ENCODE results near the gene DISC1. TPM values are rescaled to one million over a fixed set of nuclear protein-coding genes. Genes with fewer than 3 reads are reported as not detected.

Gene DISC1
- total and polyA plus RNA-seq, 2 of the 13 experiments (the other 11 are each of a cell fraction or from before 2014, with no cell fraction given) = 4.2 to 4.6 TPM

- TF ChIP-seq LCORL (IDR thresholded peaks at IDR 0.05) (no peak), LCORL (CRISPR knock-in tag; IDR thresholded peaks at IDR 0.05) (no peak)
These were observed 252.1 kb downstream of the DISC1 start (continued) for GRCh38 chr1:231878737-231879136.

DNA sequence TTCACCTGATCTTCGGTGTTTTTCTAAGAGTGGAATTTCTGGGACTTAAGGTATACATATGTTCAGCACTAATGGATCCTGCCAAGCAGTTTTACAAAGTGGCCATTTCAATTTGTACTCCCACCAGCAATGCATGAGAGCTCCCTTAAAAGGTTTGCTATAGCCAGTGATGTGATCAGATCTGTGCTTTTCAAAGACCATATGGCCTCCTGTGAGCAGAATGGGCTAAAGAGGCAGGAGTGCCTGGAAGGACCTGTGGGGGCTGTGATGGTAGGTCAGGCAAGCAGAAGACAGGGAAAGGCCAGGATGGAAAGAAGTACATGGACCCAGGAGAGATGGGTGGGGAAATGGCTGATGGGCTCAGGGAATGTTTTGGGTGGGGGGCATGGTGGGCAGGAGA, 252.7 kb downstream of the DISC1 start:
- TF ChIP-seq ZNF775 (CRISPR knock-in tag; IDR thresholded peaks at IDR 0.05; ENCODE audit: borderline replicate concordance) (no peak), ZNF451 (CRISPR knock-in tag; IDR thresholded peaks at IDR 0.05) (no peak), TCF7L2 (IDR thresholded peaks at IDR 0.05; ENCODE audit: low read depth, low read length) (no peak), ZNF724P (CRISPR knock-in tag; IDR thresholded peaks at IDR 0.05; ENCODE audit: borderline replicate concordance) (no peak), NAIF1 (CRISPR knock-in tag; IDR thresholded peaks at IDR 0.05; ENCODE audit: borderline replicate concordance) (no peak), ZMYM3 (CRISPR knock-in tag; IDR thresholded peaks at IDR 0.05) (no peak)
- CTCF ChIA-PET (ENCODE audit: low intra/inter-chr PET ratio, low total read pairs) = no interaction called here
- POLR2A ChIA-PET = no interaction called here
- H3K27me3 ChIP-seq (ENCODE audit: control insufficient read depth in 1 of 2, insufficient read depth in 2 of 2, low read length in 2 of 2) = no peaks in the 10 kb centered on the region
- no peak for DNase-seq (ENCODE audit: low spot score)
- ATAC-seq = no peak
- H4K20me1 ChIP-seq (ENCODE audit: insufficient read depth, low read length) = no peaks in the 10 kb centered on the region
- no peak overlapping the region for H3K4me3 ChIP-seq (replicated peaks in 1 of 3; ENCODE audit: insufficient read depth in 1 of 3, low read depth in 2 of 3, low read length in 3 of 3)
- WGBS (ENCODE audit: low lambda C conversion rate) = 64% methylated on average over 1 of the region's 1 CpG
- FAIRE-seq = no peak
- no peak overlapping the region for H2AFZ ChIP-seq (ENCODE audit: low read length)
- no TSS peak for BruUV-seq (replicated peaks)
- intact Hi-C loops (cut with micrococcal nuclease; ENCODE audit: unreplicated experiment) (loop anchor here (2.0 kb wide), 1 partner anchor 70 kb away; no protein-coding TSS in a partner anchor), in situ Hi-C loops (cut with HindIII; ENCODE audit: extremely low pct_ligation_motif_present, low pct_unique_long_range_greater_than_20kb) (no loop called here)
- no peak overlapping the region for H3K9ac ChIP-seq (ENCODE audit: insufficient read depth, low read depth, low read length)
- no peaks in the 10 kb centered on the region for H3K9me3 ChIP-seq (ENCODE audit: low read length)
- H3K27ac ChIP-seq (ENCODE audit: extremely low read length, insufficient read depth, low read length) = no peak overlapping the region
- no peaks in the 10 kb centered on the region for H3K79me2 ChIP-seq (ENCODE audit: insufficient read depth, low read length)
- H3K4me1 ChIP-seq (ENCODE audit: insufficient read depth, low read length) = no peaks in the 10 kb centered on the region
- H3K4me2 ChIP-seq (ENCODE audit: low read depth, low read length) = no peak overlapping the region
- H3K36me3 ChIP-seq (replicated peaks in 1 of 2; ENCODE audit: control insufficient read depth in 1 of 2, insufficient read depth in 2 of 2, low read length in 2 of 2) = 0 out of 5 replicates have a peak, but pooled peaks cover 0 to 3% of the 10 kb centered on the region in 2 experiments

DNA sequence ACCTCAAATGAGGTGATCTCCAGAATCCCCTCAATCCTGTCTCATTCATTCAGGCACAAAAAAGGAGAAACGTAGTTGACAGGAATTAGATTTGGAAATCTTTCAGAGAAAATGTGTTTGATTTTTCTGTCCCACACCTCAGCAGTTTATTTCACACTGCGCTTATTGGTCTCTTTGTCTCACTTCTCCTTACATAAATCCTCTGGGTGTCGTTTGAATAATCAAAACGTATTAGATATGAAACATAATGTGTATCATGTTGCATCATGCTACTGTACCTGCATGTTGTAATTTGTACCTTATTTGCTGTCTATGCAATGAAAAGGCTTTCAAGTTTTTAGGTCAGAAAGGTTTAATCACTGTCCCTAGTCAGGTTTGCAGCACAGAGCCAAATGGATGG, 255.7 kb downstream of the DISC1 start:
- no peak overlapping the region for H3K4me3 ChIP-seq (replicated peaks in 1 of 3; ENCODE audit: insufficient read depth in 1 of 3, low read depth in 2 of 3, low read length in 3 of 3)
- no peaks in the 10 kb centered on the region for H3K4me1 ChIP-seq (ENCODE audit: insufficient read depth, low read length)
- CTCF ChIA-PET (ENCODE audit: low intra/inter-chr PET ratio, low total read pairs) = no interaction called here
- H3K9ac ChIP-seq (ENCODE audit: insufficient read depth, low read depth, low read length) = no peak overlapping the region
- BruUV-seq (replicated peaks) = no TSS peak
- no peak overlapping the region for H3K27ac ChIP-seq (ENCODE audit: extremely low read length, insufficient read depth, low read length)
- intact Hi-C loops (cut with micrococcal nuclease; ENCODE audit: unreplicated experiment) (no loop called here), in situ Hi-C loops (cut with HindIII; ENCODE audit: extremely low pct_ligation_motif_present, low pct_unique_long_range_greater_than_20kb) (no loop called here)
- no peak overlapping the region for H2AFZ ChIP-seq (ENCODE audit: low read length)
- no peak overlapping the region for H3K4me2 ChIP-seq (ENCODE audit: low read depth, low read length)
- FAIRE-seq (no peak), ATAC-seq (no peak), DNase-seq (ENCODE audit: low spot score) (no peak)
- H3K79me2 ChIP-seq (ENCODE audit: insufficient read depth, low read length) = no peaks in the 10 kb centered on the region
- no peaks in the 10 kb centered on the region for H4K20me1 ChIP-seq (ENCODE audit: insufficient read depth, low read length)
- no peaks in the 10 kb centered on the region for H3K36me3 ChIP-seq (replicated peaks in 1 of 2; ENCODE audit: control insufficient read depth in 1 of 2, insufficient read depth in 2 of 2, low read length in 2 of 2)
- H3K27me3 ChIP-seq (ENCODE audit: control insufficient read depth in 1 of 2, insufficient read depth in 2 of 2, low read length in 2 of 2) = no peaks in the 10 kb centered on the region
- POLR2A ChIA-PET = no interaction called here
- 76% methylated on average over 4 of the region's 4 CpGs for WGBS (ENCODE audit: low lambda C conversion rate)
- H3K9me3 ChIP-seq (ENCODE audit: low read length) = no peaks in the 10 kb centered on the region
- no peak for TF ChIP-seq ZMYM2 (CRISPR knock-in tag; IDR thresholded peaks at IDR 0.05)
- no peak for TF ChIP-seq MEIS1 (CRISPR knock-in tag; IDR thresholded peaks at IDR 0.05; ENCODE audit: borderline replicate concordance)
- no peak for TF ChIP-seq ZNF446 (CRISPR knock-in tag; IDR thresholded peaks at IDR 0.05)
- TF ChIP-seq KAT8 (CRISPR knock-in tag; IDR thresholded peaks at IDR 0.05) = no peak
- no peak for TF ChIP-seq ZNF282 (IDR thresholded peaks at IDR 0.05; ENCODE audit: partially characterized antibody)
- TF ChIP-seq BRCA1 (CRISPR knock-in tag; IDR thresholded peaks at IDR 0.05) = no peak
- no peak for TF ChIP-seq HMG20B (CRISPR knock-in tag; conservative IDR thresholded peaks at IDR 0.05)
- no peak for TF ChIP-seq ATF2 (CRISPR knock-in tag; IDR thresholded peaks at IDR 0.05)
